Measurements from ENCODE around the gene FAIM2.

FAIM2 gene

DNA sequence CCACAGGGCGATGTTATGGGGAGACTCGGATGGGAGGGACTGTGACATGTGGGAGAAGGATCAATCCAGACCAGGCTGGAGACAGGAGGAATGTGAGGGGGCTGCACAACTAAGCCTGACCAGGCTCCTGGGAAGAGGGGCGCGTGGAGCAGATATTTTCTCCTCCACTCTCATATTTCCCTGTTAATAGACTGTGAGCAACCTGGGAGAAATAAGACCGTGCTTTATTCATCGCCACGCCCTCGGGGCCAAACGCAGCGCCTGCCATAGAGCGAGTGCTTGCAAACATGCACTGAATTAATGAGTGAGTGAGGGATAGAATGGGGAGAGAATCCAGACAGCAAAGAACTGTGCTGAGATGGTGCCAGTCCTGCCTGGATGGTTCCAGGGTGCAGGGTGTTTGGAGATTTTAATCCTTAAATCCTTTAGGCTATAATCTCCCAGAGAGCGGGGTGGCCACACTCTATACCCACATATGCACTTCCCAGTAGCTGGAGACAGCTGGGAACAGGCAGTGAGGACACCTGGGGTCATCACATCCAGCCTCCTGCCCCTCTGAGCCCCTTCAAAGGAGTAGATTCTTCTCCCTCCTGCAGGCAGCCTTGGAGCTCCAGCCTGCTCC is 13.6 kb upstream of the FAIM2 start:
- no peak for TF ChIP-seq ZNF274 (IDR thresholded peaks at IDR 0.05; ENCODE audit: low read depth, low read length)
- H3K4me3 ChIP-seq (ENCODE audit: low read length) = no peak overlapping the region

DNA sequence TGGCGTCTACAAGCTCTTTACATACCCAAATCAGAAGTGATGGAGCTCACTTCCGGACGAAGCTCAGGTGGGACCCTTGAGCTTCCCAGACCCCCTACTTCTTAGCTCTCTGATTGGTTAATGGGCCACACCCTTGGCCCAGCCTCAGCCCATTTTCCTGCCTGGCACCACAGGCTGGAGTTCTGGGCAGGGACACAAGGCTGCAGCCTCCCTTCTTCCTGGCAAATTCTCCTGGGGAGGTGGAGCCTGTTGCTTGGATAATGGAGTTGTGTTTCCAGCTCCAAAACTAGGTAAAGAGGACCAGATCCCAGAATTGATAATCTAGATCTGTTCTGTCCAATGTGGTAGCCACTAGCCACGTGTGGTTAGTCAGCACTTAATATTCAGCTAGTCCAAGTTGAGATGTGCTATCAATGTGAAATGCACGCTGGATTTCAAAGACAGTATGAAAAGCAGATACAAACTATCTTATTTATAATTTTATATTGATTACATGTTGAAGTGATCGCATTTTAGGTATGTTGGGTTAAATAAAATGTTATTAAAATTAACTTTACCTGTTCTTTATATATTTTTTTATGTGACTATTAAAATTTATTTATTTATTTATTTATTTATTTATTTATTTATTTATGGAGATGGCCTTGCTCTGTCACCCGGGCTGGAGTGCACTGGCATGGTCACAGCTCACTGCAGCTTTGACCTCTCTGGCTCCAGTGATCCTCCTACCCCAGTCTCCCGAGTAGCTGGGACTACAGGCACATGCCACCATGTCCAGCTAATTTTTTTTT is 12.6 kb upstream of the FAIM2 start:
- no peak for TF ChIP-seq ZNF274 (IDR thresholded peaks at IDR 0.05; ENCODE audit: low read depth, low read length)
- H3K4me3 ChIP-seq (ENCODE audit: low read length) = no peak overlapping the region

GRCh38 chr12:49912345-49913255 is 8.9 kb upstream of the FAIM2 start:
- TF ChIP-seq ZNF274 (IDR thresholded peaks at IDR 0.05; ENCODE audit: low read depth, low read length) = no peak
- H3K4me3 ChIP-seq (ENCODE audit: low read length) = no peak overlapping the region

- no peak overlapping the region for H3K4me3 ChIP-seq (ENCODE audit: low read length)
- no peak for TF ChIP-seq ZNF274 (IDR thresholded peaks at IDR 0.05; ENCODE audit: low read depth, low read length)
Measured at GRCh38 chr12:49911213-49911605, 7.5 kb upstream of the FAIM2 start.

DNA sequence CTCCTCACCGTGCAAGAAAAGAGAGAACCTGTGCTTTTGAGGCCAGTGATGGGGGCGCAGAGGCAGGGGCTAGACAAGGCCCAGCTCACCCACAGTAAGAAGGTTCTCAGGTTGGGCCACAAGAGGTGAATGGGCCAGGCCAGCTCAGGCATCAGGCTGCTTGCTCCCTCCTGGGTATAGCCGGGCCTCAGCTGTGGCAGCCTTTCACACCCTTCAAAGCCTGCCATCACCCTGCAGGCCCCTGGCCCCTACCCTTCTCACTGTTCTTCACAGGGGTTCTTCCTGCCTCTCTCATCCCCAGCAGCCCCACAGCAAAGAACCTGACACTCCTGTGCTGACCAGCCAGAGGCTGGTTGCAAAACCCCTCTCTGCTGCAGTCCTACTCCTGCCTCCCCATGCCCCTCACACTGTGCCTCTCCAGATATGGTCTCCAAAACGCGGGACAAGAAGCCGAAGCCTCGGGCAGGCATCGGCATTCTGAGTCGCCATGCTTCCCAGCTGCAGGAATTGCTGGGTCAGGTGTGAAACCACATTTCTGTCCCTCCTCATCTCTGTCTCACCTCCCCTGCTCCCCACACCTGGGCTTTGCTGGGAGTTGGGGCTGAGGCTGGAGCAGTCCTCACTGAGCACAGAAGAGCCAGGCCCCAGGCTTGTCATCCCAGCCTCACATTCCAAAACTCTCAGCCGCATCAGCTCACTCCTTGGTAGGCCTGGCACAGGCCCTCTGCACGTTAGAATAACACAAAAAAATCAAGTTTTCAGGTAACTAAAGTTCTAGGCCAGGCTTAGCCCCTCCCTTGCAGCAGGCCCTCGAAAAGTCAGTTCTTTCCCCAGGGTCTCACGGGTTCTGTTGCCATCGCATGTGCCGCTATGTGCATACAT is 6.9 kb upstream of the FAIM2 start:
- H3K4me3 ChIP-seq (ENCODE audit: low read length) = no peak overlapping the region
- no peak for TF ChIP-seq ZNF274 (IDR thresholded peaks at IDR 0.05; ENCODE audit: low read depth, low read length)

GRCh38 chr12:49909826-49910225 is 6.1 kb upstream of the FAIM2 start:
- TF ChIP-seq ZNF274 (IDR thresholded peaks at IDR 0.05; ENCODE audit: low read depth, low read length) = no peak
- H3K4me3 ChIP-seq (ENCODE audit: low read length) = no peak overlapping the region

GRCh38 chr12:49909356-49909755 is 5.7 kb upstream of the FAIM2 start:
- no peak for TF ChIP-seq ZNF274 (IDR thresholded peaks at IDR 0.05; ENCODE audit: low read depth, low read length)
- H3K4me3 ChIP-seq (ENCODE audit: low read length) = no peak overlapping the region

DNA sequence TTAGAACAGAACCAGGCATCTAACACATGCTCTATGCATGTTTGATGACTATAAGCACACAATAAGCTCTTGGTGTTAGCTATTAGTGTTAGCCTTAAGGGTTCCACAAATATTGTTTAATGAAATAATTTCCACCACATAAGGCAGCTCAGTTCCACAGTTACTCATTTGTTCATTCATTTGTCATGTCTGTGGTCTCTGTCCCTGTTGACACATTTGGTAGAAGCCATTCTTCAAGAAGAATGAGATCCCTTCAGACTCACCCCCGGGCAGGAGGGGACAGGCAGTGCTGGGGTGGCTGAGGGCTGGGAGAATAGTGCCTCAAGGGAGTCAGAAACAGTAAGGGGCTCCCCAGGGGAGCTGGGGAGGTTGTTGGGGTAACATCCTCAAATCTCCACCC is 3.7 kb upstream of the FAIM2 start:
- no peak for TF ChIP-seq ZNF274 (IDR thresholded peaks at IDR 0.05; ENCODE audit: low read depth, low read length)

GRCh38 chr12:49905718-49906314 is 2.1 kb upstream of the FAIM2 start:
- H3K4me3 ChIP-seq (ENCODE audit: low read length) = no peak overlapping the region
- no peak for TF ChIP-seq ZNF274 (IDR thresholded peaks at IDR 0.05; ENCODE audit: low read depth, low read length)

More for the DNA sequence above, 3.7 kb upstream of the FAIM2 start:
- H3K4me3 ChIP-seq (ENCODE audit: low read length) = no peak overlapping the region

GRCh38 chr12:49904601-49905000 is 901 bp upstream of the FAIM2 start:
- TF ChIP-seq ZNF274 (IDR thresholded peaks at IDR 0.05; ENCODE audit: low read depth, low read length) = no peak
- no peak overlapping the region for H3K4me3 ChIP-seq (ENCODE audit: low read length)

DNA sequence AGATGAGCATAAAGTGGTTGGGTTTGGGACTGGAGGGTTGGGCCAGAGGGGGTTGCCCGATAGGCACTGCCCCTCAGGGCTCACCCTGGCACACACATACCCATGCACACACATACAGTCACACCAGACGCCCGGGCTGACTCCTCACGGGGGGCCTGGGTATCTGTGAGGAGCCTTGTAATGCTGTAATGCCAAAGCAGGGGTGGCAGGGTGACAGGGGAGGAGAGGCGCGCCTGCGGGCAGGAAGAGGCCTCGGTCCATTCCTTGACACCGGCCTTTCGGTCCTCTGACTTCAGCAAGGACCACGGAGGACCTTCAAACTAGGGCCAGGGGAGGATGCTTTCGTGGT is 375 bp downstream of the FAIM2 start:
- TF ChIP-seq ZNF274 (IDR thresholded peaks at IDR 0.05; ENCODE audit: low read depth, low read length) = no peak
- no peak overlapping the region for H3K4me3 ChIP-seq (ENCODE audit: low read length)

DNA sequence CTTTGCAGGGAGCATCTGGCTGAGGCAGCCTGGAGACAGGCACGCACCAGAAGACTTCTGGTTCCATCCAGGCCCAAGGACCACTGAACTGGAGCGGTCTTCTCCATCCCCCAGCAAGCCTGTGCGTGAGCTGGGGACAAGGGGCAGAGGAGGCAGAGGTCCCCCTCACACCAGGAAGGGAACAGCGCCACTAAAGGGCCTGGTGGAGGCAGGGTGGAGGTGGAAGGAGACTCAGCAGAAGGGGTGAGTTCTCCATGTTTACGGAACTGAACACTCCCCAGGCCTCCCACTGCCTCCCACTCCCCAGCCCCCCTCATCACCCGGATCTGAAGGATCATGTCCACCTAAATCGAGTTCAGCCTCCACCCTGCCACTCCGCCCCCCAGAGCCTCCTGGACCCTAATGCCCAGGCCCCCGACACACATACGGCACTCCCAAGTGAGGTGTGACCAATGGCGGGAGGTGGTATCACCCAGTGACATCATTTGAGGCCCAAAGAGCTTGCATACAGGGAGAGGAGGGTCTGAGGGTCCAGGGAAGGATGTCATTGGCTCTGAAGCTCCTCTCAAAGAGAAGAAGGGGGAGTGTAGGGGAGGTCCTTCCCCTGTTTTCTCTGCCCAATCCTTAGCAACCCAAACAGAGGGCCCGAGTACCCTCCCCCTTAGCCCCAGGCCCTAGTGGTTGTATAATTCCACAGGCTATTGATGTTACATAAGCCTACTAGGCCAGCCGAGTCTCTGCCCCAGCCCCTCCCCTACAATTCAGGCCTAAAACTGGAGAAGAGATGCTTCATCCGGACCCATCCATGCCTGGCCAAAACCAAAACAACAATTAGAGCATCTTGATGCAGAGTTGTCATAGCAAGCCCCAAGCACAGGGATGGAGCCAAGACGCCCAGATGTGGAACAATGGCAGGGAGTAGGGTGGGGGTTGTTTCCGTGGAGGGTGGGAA is 1.0 kb downstream of the FAIM2 start:
- H3K4me3 ChIP-seq (ENCODE audit: low read length) = no peak overlapping the region
- TF ChIP-seq ZNF274 (IDR thresholded peaks at IDR 0.05; ENCODE audit: low read depth, low read length) = no peak
